A549 (cell line): ENCODE measurements around the gene SUGP2. TPM values are rescaled to one million over a fixed set of nuclear protein-coding genes. Genes with fewer than 3 reads are reported as not detected.

Experiments used
- ATAC-seq, 2 experiments: fragments of 200-7000 bp in 1 of 2; fragments of >200 bp in 1 of 2; cut with Nextera tagmentation in 1 of 2; cut with Tn5 transposase in 1 of 2; 3 replicates each; pipeline versions ENCODE4 v1.8.0 to v1.9.1; 2018 to 2020; ENCODE audit warnings: mild to moderate bottlenecking in 1 of 2, moderate library complexity in 1 of 2
- CTCF ChIA-PET: fragments of 300-600 bp; sonication (Branson Sonifier 250); formaldehyde crosslinking; extraction: SDS; loops from one replicate; lab custom pipeline; 2021; ENCODE audit warnings: antibody characterized with exemption, inconsistent platforms; lab: Yijun Ruan, JAX
- POLR2A ChIA-PET: fragments of 350-600 bp; formaldehyde crosslinking; extraction: SDS; loops from one replicate; lab custom pipeline; 2021; ENCODE audit warnings: antibody characterized with exemption, inconsistent platforms; lab: Yijun Ruan, JAX
- DNase-seq, 2 experiments: peaks; one replicate each; pipeline versions ENCODE4 v3.0.0 to v3.0.0-alpha.2; 2011 to 2016; ENCODE audit warnings: low read depth in 1 of 2, low spot score in 1 of 2
- FAIRE-seq: peaks from 2 replicates; lab custom pipeline; 2011; peaks lifted over from hg19 to GRCh38; lab: Jason Lieb, UNC
- H3K27ac ChIP-seq, 2 experiments: fragments of >200 bp; sonication (Bioruptor Twin); formaldehyde crosslinking; 3 replicates each; pipeline ENCODE4 v1.5.1; 2016 to 2017
- H3K4me1 ChIP-seq: fragments of >200 bp; sonication (Bioruptor Twin); formaldehyde crosslinking; 3 replicates; pipeline ENCODE4 v1.6.1; 2016
- H3K4me2 ChIP-seq: fragments of >200 bp; sonication (Bioruptor Twin); formaldehyde crosslinking; 3 replicates; pipeline ENCODE4 v1.6.1; 2016
- H3K4me3 ChIP-seq: fragments of >200 bp; sonication (Bioruptor Twin); formaldehyde crosslinking; 3 replicates; pipeline ENCODE4 v1.5.1; 2016
- H3K9me3 ChIP-seq: fragments of >200 bp; sonication (Bioruptor Twin); formaldehyde crosslinking; 3 replicates; pipeline ENCODE4 v1.6.1; 2016
- CBX2 ChIP-seq: fragments of 200-600 bp; sonication (generic); IDR thresholded peaks from 2 replicates; pipeline ENCODE4 v1.6.1; 2016; ENCODE audit warnings: low read depth, mild to moderate bottlenecking, borderline replicate concordance
- ELK1 ChIP-seq: fragments of 150-350 bp; IDR thresholded peaks from 2 replicates; pipeline ENCODE4 v1.6.1; 2014; ENCODE audit warnings: low read depth, mild to moderate bottlenecking, low read length
- HEYL ChIP-seq: fragments of 250-450 bp; sonication (Bioruptor Pico); IDR thresholded peaks from 2 replicates; pipeline ENCODE4 v1.8.0; 2021; ENCODE audit warnings: mild to moderate bottlenecking, moderate library complexity
- HMGXB4 ChIP-seq: fragments of 250-450 bp; sonication (Bioruptor Pico); IDR thresholded peaks from 2 replicates; pipeline ENCODE4 v1.5.0; 2021; ENCODE audit warnings: mild to moderate bottlenecking, moderate library complexity, borderline replicate concordance
- HOXB13 ChIP-seq: fragments of 250-450 bp; sonication (Bioruptor Pico); IDR thresholded peaks from 2 replicates; pipeline ENCODE4 v1.5.0; 2020; ENCODE audit warnings: low read depth, mild to moderate bottlenecking, moderate library complexity
- HOXB5 ChIP-seq: fragments of 250-450 bp; sonication (Bioruptor Pico); IDR thresholded peaks from 2 replicates; pipeline ENCODE4 v1.5.0; 2020; ENCODE audit warnings: mild to moderate bottlenecking, moderate library complexity
- JUN ChIP-seq, 2 experiments: fragments of >200 bp; sonication (Bioruptor Twin); formaldehyde crosslinking; IDR thresholded peaks; 2 replicates in 1 of 2; 3 replicates in 1 of 2; pipeline ENCODE4 v1.6.1; 2016 to 2017
- MAFK ChIP-seq: fragments of 450-650 bp; IDR thresholded peaks from 2 replicates; pipeline ENCODE4 v1.6.1; 2014; ENCODE audit not compliant: partially characterized antibody
- MAZ ChIP-seq: fragments of 150-350 bp; IDR thresholded peaks from 2 replicates; pipeline ENCODE4 v1.6.1; 2014; ENCODE audit warnings: antibody characterized with exemption, low read depth, low read length, borderline replicate concordance
- MYC ChIP-seq: IDR thresholded peaks from 2 replicates; pipeline ENCODE4 v1.6.1; 2012; ENCODE audit warnings: mild to moderate bottlenecking, inconsistent platforms, low read length, improper control_type of control experiment, borderline replicate concordance
- NFE2L2 ChIP-seq: fragments of 150-350 bp; conservative IDR thresholded peaks from 2 replicates; pipeline ENCODE4 v1.6.1; 2014; ENCODE audit warnings: low read length
- NR3C1 ChIP-seq: fragments of >200 bp; sonication (Bioruptor Twin); formaldehyde crosslinking; IDR thresholded peaks from 3 replicates; pipeline ENCODE4 v1.6.1; 2017
- PBX3 ChIP-seq: IDR thresholded peaks from 2 replicates; pipeline ENCODE4 v1.6.1; 2012
- POLR2A ChIP-seq: IDR thresholded peaks from 2 replicates; pipeline ENCODE4 v1.6.1; 2012; ENCODE audit warnings: mild to moderate bottlenecking, low read length
- RAD21 ChIP-seq, 2 experiments: fragments of >200 bp in 1 of 2; sonication (Bioruptor Twin) in 1 of 2; formaldehyde crosslinking in 1 of 2; IDR thresholded peaks in 1 of 2; conservative IDR thresholded peaks in 1 of 2; 2 replicates in 1 of 2; 3 replicates in 1 of 2; pipeline ENCODE4 v1.6.1; 2012 to 2018; ENCODE audit warnings: inconsistent platforms in 1 of 2
- RCOR1 ChIP-seq: fragments of 150-350 bp; IDR thresholded peaks from 2 replicates; pipeline ENCODE4 v1.6.1; 2014; ENCODE audit warnings: antibody characterized with exemption, low read length, low read depth
- RNF2 ChIP-seq: fragments of 200-600 bp; sonication (generic); IDR thresholded peaks from 2 replicates; pipeline ENCODE4 v1.6.1; 2016; ENCODE audit warnings: low read depth, mild to moderate bottlenecking, antibody characterized with exemption, moderate library complexity, borderline replicate concordance
- SMC3 ChIP-seq: fragments of >200 bp; sonication (Bioruptor Twin); formaldehyde crosslinking; IDR thresholded peaks from 3 replicates; pipeline ENCODE4 v1.6.1; 2018; ENCODE audit warnings: inconsistent platforms
- USF2 ChIP-seq: fragments of 450-650 bp; IDR thresholded peaks from 2 replicates; pipeline ENCODE4 v1.6.1; 2014; ENCODE audit warnings: antibody characterized with exemption
- ZC3H11A ChIP-seq: fragments of 450-650 bp; IDR thresholded peaks from 2 replicates; pipeline ENCODE4 v1.6.1; 2014; ENCODE audit warnings: antibody characterized with exemption, mild to moderate bottlenecking
- ZNF302 ChIP-seq: fragments of 250-450 bp; sonication (Bioruptor Pico); IDR thresholded peaks from 2 replicates; pipeline ENCODE4 v1.9.0; 2021; ENCODE audit warnings: inconsistent platforms, mild to moderate bottlenecking, moderate library complexity
- ZSCAN20 ChIP-seq: fragments of 250-450 bp; sonication (Bioruptor Pico); IDR thresholded peaks from 2 replicates; pipeline ENCODE4 v1.8.0; 2022; ENCODE audit warnings: mild to moderate bottlenecking, moderate library complexity
- WGBS: methylation state at CpG from one replicate; pipeline ENCODE4 v1.1.6; 2017; ENCODE audit errors: missing lambda C conversion rate; 5-methylcytosine and 5-hydroxymethylcytosine counted together
- polyA plus RNA-seq, 4 experiments: library from polyadenylated mRNA; depleted of rRNA in 3 of 4; stranded (reverse); fragments of >200 nt; fragmentation: RNase III in 1 of 4; extraction: RNeasy Plus Mini Kit Qiagen cat#74134 plus additional on column Dnase treatment in 1 of 4; gene quantifications; 2 replicates in 3 of 4; 3 replicates in 1 of 4; pipeline ENCODE4 v1.2.3, GENCODE V29; 2011 to 2017

SUGP2 gene
- polyA plus RNA-seq, 2 of the 4 experiments (the other 2 are of a cell fraction): 42.4 to 43.9 TPM

- TF ChIP-seq ZSCAN20 (CRISPR knock-in tag) (no peak), JUN (IDR thresholded peaks at IDR 0.05) (no peak)
Observed at GRCh38 chr19:19050731-19051130, 17.4 kb upstream of the SUGP2 start (continued).

DNA sequence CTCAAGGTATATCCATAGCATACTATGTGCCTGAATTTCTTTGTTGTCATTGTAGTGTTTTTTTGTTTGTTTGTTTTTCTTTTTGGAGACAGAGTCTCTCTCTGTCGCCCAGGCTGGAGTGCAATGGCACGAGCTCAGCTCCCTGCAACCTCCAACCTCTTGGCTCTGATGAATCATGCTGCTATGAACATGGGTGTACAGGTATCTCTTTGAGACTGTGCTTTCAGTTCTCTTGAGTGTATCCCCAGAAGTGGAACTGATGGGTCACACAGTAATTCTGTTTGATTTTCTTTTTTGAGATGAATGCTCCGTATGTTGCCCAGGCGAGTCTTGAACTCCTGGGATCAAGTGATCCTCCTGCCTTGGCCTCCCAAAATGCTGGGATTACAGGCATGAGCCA lies 16.8 kb upstream of the SUGP2 start:
- Histone ChIP-seq H3K4me3 (no peak overlapping the region), H3K9me3 (no peaks in the 10 kb centered on the region), H3K4me1 (no peaks in the 10 kb centered on the region), H3K4me2 (no peak overlapping the region), H3K27ac (no peak overlapping the region)
- ATAC-seq: no peak
- ChIA-PET POLR2A (no interaction called here), CTCF (interaction anchor here (1.5 kb wide), 1 partner anchor 9 kb away, joined by 4 read pairs; no protein-coding TSS in a partner anchor)
- TF ChIP-seq MYC (no peak), ZSCAN20 (CRISPR knock-in tag) (no peak), ZNF302 (CRISPR knock-in tag) (no peak), HOXB13 (CRISPR knock-in tag) (no peak), RNF2 (no peak), HEYL (no peak), RCOR1 (no peak), ELK1 (no peak), NR3C1 (no peak), MAZ (no peak), HOXB5 (no peak), JUN (IDR thresholded peaks at IDR 0.05) (no peak), PBX3 (no peak), RAD21 (conservative IDR thresholded peaks at IDR 0.05 in 1 of 2, IDR thresholded peaks at IDR 0.05 in 1 of 2) (no peak), HMGXB4 (CRISPR knock-in tag) (no peak), POLR2A (no peak), CBX2 (no peak), USF2 (no peak), MAFK (no peak), ZC3H11A (no peak)
- 85% methylated on average over 4 of the region's 4 CpGs for WGBS
- no peak for DNase-seq
- no peak for FAIRE-seq

DNA sequence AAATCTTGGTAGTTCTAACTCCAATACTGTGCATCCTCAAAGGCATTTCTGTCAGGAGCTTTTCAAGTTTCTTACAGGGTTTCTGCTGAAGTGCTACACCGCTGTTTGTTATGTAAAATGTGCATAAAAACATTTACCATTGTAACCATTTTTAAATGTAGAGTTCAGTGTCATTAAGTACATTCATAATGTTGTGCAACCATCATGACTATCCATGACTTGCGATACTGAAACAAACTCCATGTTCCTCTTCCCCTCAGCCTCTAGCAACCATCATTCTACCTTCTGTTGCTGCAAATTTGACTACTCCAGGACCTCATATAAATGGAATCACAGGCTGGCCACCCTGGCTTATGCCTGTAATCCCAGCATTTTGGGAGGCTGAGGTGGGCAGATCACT lies 16.1 kb upstream of the SUGP2 start:
- FAIRE-seq (no peak), ATAC-seq (no peak), DNase-seq (no peak)
- no peaks in the 10 kb centered on the region for H3K9me3 ChIP-seq
- H3K4me3 ChIP-seq: no peak overlapping the region
- POLR2A ChIA-PET: no interaction called here
- WGBS: 96% methylated on average over 2 of the region's 2 CpGs
- no peak for TF ChIP-seq SMC3
- 0 out of 2 replicates have a peak, but pooled peaks have one; percentile 15 for TF ChIP-seq NFE2L2
- no peak overlapping the region for H3K27ac ChIP-seq
- no peak overlapping the region for H3K4me2 ChIP-seq
- H3K4me1 ChIP-seq: no peaks in the 10 kb centered on the region
- CTCF ChIA-PET: interaction anchor here (0.9 to 2.2 kb wide), 2 partner anchors 13 to 127 kb away, joined by 5 to 6 read pairs; no protein-coding TSS in a partner anchor
